ENCODE measurements around the gene BRD8.

- TF ChIP-seq CTCF (IDR thresholded peaks at IDR 0.05) (no peak), POLR2A (IDR thresholded peaks at IDR 0.05) (no peak)
These were observed 9.3 kb downstream of the BRD8 start for GRCh38 chr5:138169124-138169523.

Measured in tibial nerve (tissue), 3 donors.